HEK293 (cell line): ENCODE results near the gene TOPAZ1.

ENCODE experiments used
- ATF2 ChIP-seq: fragments of 450-650 bp; formaldehyde crosslinking; IDR thresholded peaks from 2 replicates; pipeline ENCODE4 v1.5.1; 2016; ENCODE audit warnings: missing biosample characterization, missing genetic modification characterization, low read depth
- CTCF ChIP-seq: fragments of 450-650 bp; formaldehyde crosslinking; IDR thresholded peaks from 2 replicates; pipeline ENCODE4 v1.5.1; 2016; ENCODE audit warnings: missing biosample characterization, missing genetic modification characterization
- RBAK ChIP-seq: fragments of 450-650 bp; formaldehyde crosslinking; IDR thresholded peaks from 2 replicates; pipeline ENCODE4 v1.5.1; 2016; ENCODE audit warnings: missing biosample characterization, missing genetic modification characterization
- REST ChIP-seq: fragments of 450-650 bp; formaldehyde crosslinking; IDR thresholded peaks from 2 replicates; pipeline ENCODE4 v1.5.1; 2016; ENCODE audit warnings: missing biosample characterization, missing genetic modification characterization
- ZBTB10 ChIP-seq: fragments of 450-650 bp; formaldehyde crosslinking; IDR thresholded peaks from 2 replicates; pipeline ENCODE4 v1.5.1; 2016; ENCODE audit warnings: missing biosample characterization, missing genetic modification characterization
- ZBTB20 ChIP-seq: fragments of 450-650 bp; formaldehyde crosslinking; IDR thresholded peaks from 2 replicates; pipeline ENCODE4 v1.5.1; 2016; ENCODE audit warnings: missing biosample characterization, missing genetic modification characterization
- ZNF175 ChIP-seq: fragments of 450-650 bp; formaldehyde crosslinking; IDR thresholded peaks from 2 replicates; pipeline ENCODE4 v1.5.1; 2016; ENCODE audit warnings: missing biosample characterization, missing genetic modification characterization
- ZNF19 ChIP-seq: fragments of 450-650 bp; formaldehyde crosslinking; IDR thresholded peaks from 2 replicates; pipeline ENCODE4; 2016; ENCODE audit warnings: missing biosample characterization, missing genetic modification characterization, low read depth
- ZNF274 ChIP-seq, 2 experiments: fragments of 200-500 bp in 1 of 2; fragments of 450-650 bp in 1 of 2; sonication (Bioruptor generic) in 1 of 2; formaldehyde crosslinking in 1 of 2; IDR thresholded peaks; 2 replicates each; pipeline versions ENCODE4 v1.5.1 to v1.6.1; 2014 to 2016; ENCODE audit warnings: borderline replicate concordance in 1 of 2, inconsistent platforms in 1 of 2, low read length in 1 of 2, missing biosample characterization in 1 of 2, missing genetic modification characterization in 1 of 2
- ZNF311 ChIP-seq: fragments of 450-650 bp; formaldehyde crosslinking; IDR thresholded peaks from 2 replicates; pipeline ENCODE4 v1.5.1; 2017; ENCODE audit warnings: missing biosample characterization, missing genetic modification characterization, borderline replicate concordance
- ZNF626 ChIP-seq: fragments of 450-650 bp; sonication (Bioruptor Pico); formaldehyde crosslinking; IDR thresholded peaks from 2 replicates; pipeline ENCODE4 v1.5.1; 2018; ENCODE audit warnings: missing biosample characterization, missing genetic modification characterization, inconsistent platforms

- TF ChIP-seq CTCF (tag by site-specific recombination): no peak
- TF ChIP-seq ATF2 (tag by site-specific recombination): no peak
- no peak for TF ChIP-seq ZBTB10 (tag by site-specific recombination)
- TF ChIP-seq REST (tag by site-specific recombination): no peak
- TF ChIP-seq ZBTB20: no peak
- TF ChIP-seq ZNF175: no peak
- TF ChIP-seq ZNF311 (tag by site-specific recombination): no peak
- no peak for TF ChIP-seq ZNF626
- TF ChIP-seq ZNF274 (IDR thresholded peaks at IDR 0.05; ENCODE audit: low read length): no peak
- TF ChIP-seq ZNF274 (tag by site-specific recombination; IDR thresholded peaks at IDR 0.05; ENCODE audit: borderline replicate concordance): no peak
- no peak for TF ChIP-seq RBAK (tag by site-specific recombination)
- no peak for TF ChIP-seq ZNF19 (tag by site-specific recombination)
These were observed 38.4 kb downstream of the TOPAZ1 start for GRCh38 chr3:44280077-44280476.
